ENCODE data around the gene RFX2.

The RFX2 gene

GRCh38 chr19:6059988-6060599 lies 50.2 kb downstream of the RFX2 start:
- no peak for DNase-seq (ENCODE audit: low spot score)

GRCh38 chr19:6059396-6059947 lies 50.8 kb downstream of the RFX2 start:
- no peak for DNase-seq (ENCODE audit: low spot score)

- no peak for DNase-seq (ENCODE audit: low spot score)
Measured at GRCh38 chr19:6058518-6059201, 51.6 kb downstream of the RFX2 start.

DNA sequence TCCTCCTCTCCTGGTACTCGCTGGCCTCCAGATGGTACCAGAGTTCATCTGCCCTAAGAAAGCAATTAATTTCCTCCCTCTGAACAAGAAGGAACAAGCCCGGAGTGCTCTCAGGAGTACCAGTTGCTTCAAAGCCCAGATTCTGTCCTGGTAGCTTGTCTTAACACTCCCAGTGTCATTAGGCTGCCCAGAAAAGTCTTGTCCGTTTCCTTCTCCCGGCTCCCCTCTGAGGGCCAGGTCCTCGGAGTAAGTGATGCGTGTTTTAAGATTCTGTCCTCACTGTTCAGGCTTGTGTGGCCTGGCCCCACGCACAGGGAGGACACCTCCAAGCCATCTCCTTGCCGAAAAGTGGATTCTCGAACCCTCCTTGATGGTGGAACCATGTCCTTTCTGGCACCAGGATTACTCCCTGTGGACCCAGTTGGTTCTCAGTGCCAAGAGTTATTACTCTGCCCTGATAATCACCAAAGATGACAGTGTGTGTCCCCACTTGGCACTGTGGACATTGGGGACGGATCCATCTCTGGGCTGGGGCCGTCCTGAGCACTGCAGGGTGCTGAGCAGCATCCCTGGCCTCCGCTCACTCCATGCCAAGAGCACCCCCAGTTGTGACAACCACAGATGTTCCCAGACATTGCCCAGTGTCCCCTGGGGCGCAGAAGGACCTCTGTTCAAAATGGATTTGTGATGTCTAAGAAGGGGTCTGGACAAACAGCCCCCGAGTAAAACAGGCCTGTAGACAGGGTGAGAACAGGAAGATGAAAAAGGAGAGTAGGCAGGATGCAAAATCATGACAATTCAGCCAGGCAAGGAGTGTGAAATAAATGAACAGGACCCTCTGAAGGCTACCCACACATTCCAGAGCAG lies 52.4 kb downstream of the RFX2 start:
- no peak for DNase-seq (ENCODE audit: low spot score)

DNA sequence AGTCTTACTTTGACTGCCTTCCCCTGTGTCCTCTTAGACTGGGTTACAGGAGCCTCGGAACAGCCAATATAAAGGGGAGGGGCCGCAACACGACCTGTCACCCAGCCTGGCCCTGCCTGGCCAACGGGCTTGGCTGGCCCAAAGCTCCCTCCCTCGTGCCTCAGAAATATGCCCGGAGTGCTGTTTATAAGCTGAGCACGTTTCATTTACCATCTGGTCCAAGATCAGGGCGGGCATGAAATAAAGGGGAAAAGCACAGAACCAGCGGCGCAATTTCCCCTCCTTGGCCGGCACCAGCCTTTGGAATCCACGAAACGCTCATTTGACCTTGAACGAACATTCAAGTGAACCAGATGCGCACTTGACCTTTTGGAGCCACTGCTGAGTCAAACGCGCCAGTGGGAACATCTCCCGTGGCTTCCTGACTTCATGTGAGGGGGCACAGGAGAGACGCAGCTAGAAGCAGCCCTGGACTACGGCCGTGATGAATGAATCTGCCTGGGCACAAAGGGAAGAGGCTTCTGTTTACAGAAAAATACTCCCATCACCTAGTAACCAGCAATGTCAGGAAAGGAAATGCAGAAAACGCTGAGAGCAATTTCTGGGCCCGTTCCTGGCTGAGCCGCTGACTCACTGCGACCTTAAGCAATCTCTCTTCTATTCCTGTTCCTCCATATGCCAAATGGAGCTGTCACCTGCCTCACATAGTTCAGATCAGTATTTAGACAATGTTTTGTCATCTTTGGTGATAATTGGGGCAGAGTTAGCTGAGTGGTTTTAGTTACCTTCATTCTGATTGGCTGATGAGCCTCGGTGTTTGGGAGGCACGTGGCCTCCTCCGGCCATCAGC lies 53.3 kb downstream of the RFX2 start:
- peak; percentile 83 for DNase-seq (ENCODE audit: low spot score)

DNA sequence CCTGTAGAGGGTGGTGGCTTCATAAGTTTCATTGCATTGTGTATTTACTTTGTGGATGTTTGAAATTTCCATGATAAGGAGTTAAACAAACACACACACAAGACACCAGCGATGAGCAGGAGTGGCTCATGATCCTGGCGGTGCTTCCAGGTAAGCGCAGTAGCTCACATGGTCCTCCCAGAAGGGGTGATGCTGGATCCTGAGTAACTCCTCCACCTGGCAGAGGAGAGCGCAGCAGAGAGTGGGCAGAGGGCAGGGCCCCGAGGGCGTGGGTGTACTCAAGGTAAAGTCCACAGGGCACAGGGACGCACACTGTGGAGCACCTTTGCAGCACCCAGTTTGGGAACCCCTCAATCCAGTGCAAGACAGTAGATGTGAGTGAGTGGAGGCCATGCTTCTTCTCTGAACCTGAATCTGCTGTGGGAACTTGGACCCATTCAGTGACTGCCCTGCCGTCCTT lies 54.0 kb downstream of the RFX2 start:
- DNase-seq (ENCODE audit: low spot score) = no peak

DNA sequence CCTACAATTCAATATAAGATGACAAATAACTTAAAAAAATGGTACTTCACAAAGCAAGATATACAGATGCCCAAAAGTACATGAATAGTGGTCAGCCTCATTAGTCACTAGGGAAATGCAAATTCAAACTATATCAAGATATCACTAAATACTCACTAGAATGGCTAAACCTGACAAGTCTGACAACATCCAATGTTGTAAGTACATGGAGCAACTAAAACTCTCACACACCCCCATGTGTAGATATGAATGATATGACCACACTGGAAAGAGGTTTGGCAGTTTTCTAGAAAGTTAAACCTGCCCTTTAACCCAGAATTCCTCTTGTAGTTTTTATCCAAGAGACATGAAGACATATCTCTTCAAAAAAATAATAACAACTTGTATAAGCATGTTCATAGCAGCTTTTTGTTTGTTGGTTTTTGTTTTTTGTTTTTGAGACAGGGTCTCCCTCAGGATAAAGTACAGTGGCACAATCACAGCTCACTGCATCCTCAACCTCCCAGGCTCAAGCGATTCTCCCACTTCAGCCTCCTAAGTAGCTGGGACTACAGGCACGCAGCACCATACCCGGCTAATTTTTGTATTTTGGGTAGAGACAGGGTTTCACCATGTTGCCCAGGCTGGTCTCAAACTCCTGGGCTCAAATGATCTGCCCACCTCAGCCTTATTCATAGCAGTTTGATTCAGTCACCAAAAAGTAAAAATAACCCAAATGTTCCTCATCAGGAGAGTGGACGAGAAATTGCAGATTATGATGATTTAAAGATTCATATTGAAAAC lies 55.1 kb downstream of the RFX2 start:
- DNase-seq (ENCODE audit: low spot score) = no peak

DNA sequence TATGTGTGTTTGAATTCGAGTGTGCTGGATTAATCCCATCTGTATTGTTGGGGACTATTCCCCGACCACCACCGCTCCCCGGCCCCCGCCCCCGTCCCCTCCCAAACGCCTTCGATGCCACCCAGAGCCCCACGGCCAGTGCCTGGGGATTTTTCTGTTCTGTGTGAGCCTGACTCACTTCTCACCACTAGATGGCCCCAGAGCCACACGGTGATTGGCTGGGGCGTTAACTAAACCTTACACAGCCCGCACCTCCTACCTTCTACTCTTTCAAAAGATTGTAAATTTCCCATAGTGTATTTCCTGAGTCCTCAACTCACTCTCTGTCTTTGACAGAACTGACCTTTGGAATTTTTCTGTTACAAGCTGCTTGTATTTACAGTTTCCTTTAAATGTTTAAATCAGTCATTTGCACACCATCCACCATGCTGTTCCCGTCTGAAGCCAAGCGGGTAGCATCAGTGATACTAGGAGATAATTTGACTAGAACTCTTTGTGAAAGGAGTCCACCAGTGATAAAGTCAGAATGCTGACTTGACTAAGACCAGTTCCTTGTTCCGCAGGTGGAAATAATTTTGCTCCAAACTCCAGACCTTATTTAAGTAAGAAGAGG lies 61.4 kb downstream of the RFX2 start:
- peak; percentile 83 for DNase-seq (ENCODE audit: low spot score)

GRCh38 chr19:6048348-6048747 lies 62.0 kb downstream of the RFX2 start:
- no peak for DNase-seq (ENCODE audit: low spot score)

DNA sequence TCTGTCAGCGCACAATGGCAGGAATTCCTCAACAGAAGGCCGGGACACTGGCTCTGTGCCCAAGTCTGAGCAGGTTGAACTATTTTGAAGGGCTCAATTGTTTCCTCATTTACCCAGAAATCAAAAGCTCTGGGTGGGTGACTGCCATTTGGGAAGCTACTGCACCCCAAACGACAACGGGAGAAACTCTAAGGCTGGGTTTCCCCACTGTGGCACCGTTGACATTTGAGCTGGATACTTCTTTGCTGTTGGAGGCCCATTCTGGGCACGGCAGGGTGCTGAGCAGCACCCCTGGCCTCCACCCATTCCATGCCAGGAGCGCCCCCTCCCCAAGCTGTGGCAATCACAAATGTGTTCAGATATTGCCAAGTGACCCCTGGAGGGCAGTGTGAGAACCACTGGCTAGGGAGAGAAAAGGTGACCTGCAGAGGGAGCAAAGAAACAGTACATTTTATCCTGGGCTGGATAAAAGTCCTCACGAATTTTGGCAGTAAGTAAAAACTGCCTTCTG lies 62.5 kb downstream of the RFX2 start:
- DNase-seq (ENCODE audit: low spot score) = peak; percentile 49

- no peak for DNase-seq (ENCODE audit: low spot score)
Measured at GRCh38 chr19:6047256-6047655, 63.0 kb downstream of the RFX2 start.

DNA sequence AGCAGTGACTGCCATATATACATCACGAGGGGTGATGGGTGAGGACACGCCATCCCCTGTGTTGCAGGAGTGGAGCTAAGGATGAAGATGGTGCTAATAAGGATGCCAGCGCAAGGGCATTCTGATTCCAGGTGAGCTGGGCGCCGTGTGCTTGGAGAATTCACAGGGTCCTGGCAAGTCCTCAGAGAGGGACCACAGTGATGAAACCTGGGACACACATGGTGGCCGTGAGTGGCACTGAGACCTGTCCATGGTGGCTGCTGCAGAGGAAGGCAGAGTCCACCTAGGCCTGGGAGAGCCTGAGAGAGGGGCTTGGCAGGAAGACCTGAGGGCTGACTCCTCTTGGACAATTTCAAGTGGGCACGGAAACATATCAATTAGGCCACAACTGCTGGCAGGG lies 65.2 kb downstream of the RFX2 start:
- no peak for DNase-seq (ENCODE audit: low spot score)

DNA sequence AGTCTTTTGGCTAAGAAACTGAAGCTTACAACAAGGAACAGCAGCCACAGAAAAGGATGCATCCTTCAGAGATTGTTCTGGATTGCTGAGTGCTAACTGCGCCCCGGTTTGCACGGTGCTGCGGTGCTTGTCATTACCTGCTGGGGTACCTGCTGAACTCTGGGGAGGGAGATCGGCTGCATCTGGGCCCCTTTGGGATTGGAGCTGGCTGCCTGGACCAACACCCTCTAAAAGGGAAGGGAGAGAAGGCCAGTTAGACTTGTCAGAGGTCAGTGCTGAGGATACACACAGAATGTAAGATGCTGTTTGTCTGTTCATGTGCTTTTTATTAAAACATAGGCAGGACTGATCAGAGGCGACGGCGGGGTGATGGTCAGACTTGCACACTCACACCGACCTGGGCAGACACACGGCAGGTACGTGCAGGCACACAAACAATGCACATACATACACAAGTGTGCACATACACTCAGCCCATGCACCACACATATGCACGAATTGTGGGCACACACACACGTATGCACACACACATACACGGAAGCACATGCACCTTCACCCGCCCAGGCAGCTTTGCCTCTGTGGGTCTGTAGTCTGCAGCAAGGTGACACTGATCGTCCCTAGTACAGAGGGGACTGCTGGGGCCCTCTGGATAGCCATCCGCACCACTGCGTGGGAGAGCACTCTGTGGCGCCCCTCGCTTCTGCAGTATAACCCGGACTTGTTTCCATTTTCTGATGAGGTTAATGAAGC lies 66.1 kb downstream of the RFX2 start:
- no peak for DNase-seq (ENCODE audit: low spot score)

GRCh38 chr19:6042776-6043726 lies 67.2 kb downstream of the RFX2 start:
- DNase-seq (ENCODE audit: low spot score) = no peak

DNA sequence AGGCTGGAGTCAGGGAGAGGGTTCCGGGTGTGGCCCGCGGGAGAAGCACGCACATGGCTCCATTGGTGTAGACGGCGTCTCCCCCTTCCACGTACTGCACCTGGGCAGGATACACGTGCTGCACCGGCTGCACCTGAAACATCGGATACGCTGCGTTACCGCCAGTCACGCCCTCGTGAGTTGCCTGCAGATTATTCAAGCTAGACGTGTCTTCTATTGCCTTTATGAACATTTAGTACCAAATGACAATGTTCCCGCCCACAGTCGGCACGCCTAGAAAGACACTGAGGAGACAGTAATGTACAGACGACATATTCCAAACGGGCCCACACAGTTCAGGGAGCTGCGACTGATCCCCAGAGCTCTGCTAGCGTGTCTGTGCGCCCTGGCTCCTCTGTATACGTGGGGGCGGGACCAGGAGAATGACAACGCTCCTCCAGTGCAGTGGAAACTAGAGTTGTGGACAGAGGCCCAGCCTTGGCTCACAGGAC lies 68.3 kb downstream of the RFX2 start:
- DNase-seq (ENCODE audit: low spot score) = no peak

DNA sequence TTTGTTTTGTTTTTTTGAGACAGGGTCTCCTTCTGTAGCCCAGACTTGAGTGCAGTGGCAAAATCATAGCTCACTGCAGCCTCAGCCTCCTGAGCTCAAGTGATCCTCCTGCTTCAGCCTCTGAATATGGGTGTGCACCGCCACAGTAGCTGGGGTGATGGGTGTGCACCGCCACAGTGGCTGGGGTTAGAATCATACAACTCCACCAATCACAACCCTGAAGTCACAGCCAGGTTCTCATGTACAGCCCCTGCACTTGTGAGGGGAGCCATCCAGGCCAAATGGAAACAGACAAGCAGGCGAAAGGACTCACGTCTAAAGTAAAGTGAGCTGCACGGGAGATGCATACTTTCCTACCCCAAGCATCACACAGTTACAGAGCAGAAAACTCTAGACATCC lies 69.2 kb downstream of the RFX2 start:
- DNase-seq (ENCODE audit: low spot score) = no peak

- DNase-seq (ENCODE audit: low spot score) = no peak
Measured at GRCh38 chr19:6039566-6040225, 70.6 kb downstream of the RFX2 start.

All from cerebellar cortex (tissue), 1 donor.